PC-3 (cell line): ENCODE results near the gene PTTG2. TPM values are rescaled to one million over a fixed set of nuclear protein-coding genes. Genes with fewer than 3 reads are reported as not detected.

ENCODE experiments used
- ATAC-seq: fragments of 200-7000 bp; cut with Tn5 transposase; 2 replicates; pipeline ENCODE4 v1.9.1; 2020; ENCODE audit warnings: mild to moderate bottlenecking, moderate library complexity
- BruUV-seq: library from RNA; stranded (reverse); fragments of 400-500 nt; replicated peaks from 2 replicates; lab custom pipeline; 2021; lab: Mats Ljungman, UMichigan
- CTCF ChIA-PET: fragments of 300-600 bp; sonication (Branson Sonifier 250); formaldehyde crosslinking; loops from one replicate; lab custom pipeline; 2022; ENCODE audit warnings: antibody characterized with exemption; lab: Charles Lee
- POLR2A ChIA-PET: fragments of 300-600 bp; sonication (Branson Sonifier 250); formaldehyde crosslinking; loops from one replicate; lab custom pipeline; 2022; ENCODE audit warnings: antibody characterized with exemption; ENCODE audit not compliant: unreplicated experiment; lab: Charles Lee
- DNase-seq: peaks from one replicate; pipeline ENCODE4 v3.0.0-alpha.2; 2015
- H2AFZ ChIP-seq: fragments of 300-600 bp; sonication (generic); 2 replicates; pipeline ENCODE4 v1.6.0; 2016; ENCODE audit warnings: antibody characterized with exemption, low read length
- H3F3A ChIP-seq: fragments of 300-600 bp; sonication (generic); one replicate; pipeline ENCODE4 v1.6.0; 2017; ENCODE audit warnings: antibody characterized with exemption, low read length, control low read depth, mild to moderate bottlenecking; ENCODE audit not compliant: unreplicated experiment
- H3K27ac ChIP-seq: fragments of 300-600 bp; sonication (generic); 2 replicates; pipeline ENCODE4 v1.5.1; 2016; ENCODE audit warnings: mild to moderate bottlenecking, low read length
- H3K27me3 ChIP-seq: fragments of 300-600 bp; sonication (generic); 2 replicates; pipeline ENCODE4 v1.6.1; 2016; ENCODE audit warnings: low read length, mixed read lengths
- H3K36me3 ChIP-seq: fragments of 300-600 bp; sonication (generic); 2 replicates; pipeline ENCODE4 v1.6.1; 2016; ENCODE audit warnings: low read depth, mixed run types, low read length, mixed read lengths
- H3K4me1 ChIP-seq: fragments of 300-600 bp; sonication (generic); 2 replicates; pipeline ENCODE4 v1.5.1; 2016; ENCODE audit warnings: low read length; ENCODE audit not compliant: insufficient read depth
- H3K4me2 ChIP-seq: fragments of 300-600 bp; sonication (generic); 2 replicates; pipeline ENCODE4 v1.6.0; 2016; ENCODE audit warnings: low read length
- H3K4me3 ChIP-seq: fragments of 300-600 bp; sonication (generic); 2 replicates; pipeline ENCODE4 v1.5.1; 2016; ENCODE audit warnings: mild to moderate bottlenecking, low read length, mixed read lengths
- H3K79me2 ChIP-seq: fragments of 300-600 bp; sonication (generic); 2 replicates; pipeline ENCODE4 v1.6.1; 2017; ENCODE audit warnings: low read length, mixed read lengths
- H3K9ac ChIP-seq: fragments of 300-600 bp; sonication (generic); 2 replicates; pipeline ENCODE4 v1.6.0; 2016; ENCODE audit warnings: mild to moderate bottlenecking, low read length
- H3K9me2 ChIP-seq: fragments of 300-600 bp; sonication (generic); replicated peaks from 2 replicates; pipeline ENCODE4 v1.6.1; 2016; ENCODE audit warnings: mixed run types, low read length, mixed read lengths
- H3K9me3 ChIP-seq: fragments of 300-600 bp; sonication (generic); 2 replicates; pipeline ENCODE4 v1.6.1; 2016; ENCODE audit warnings: low read length, mixed read lengths
- H4K20me1 ChIP-seq: fragments of 300-600 bp; sonication (generic); 2 replicates; pipeline ENCODE4 v1.6.1; 2016; ENCODE audit warnings: low read length, mixed read lengths
- EZH2 ChIP-seq: fragments of 300-600 bp; sonication (generic); IDR thresholded peaks from one replicate; pipeline ENCODE4 v1.6.1; 2017; ENCODE audit warnings: antibody characterized with exemption, mild to moderate bottlenecking, low read length; ENCODE audit not compliant: unreplicated experiment
- EZH2phosphoT487 ChIP-seq: fragments of 300-600 bp; sonication (generic); IDR thresholded peaks from 2 replicates; pipeline ENCODE4 v1.6.1; 2018; ENCODE audit warnings: mild to moderate bottlenecking, antibody characterized with exemption, low read length, borderline replicate concordance
- intact Hi-C: fragments of 100-400 bp; cut with micrococcal nuclease; formaldehyde crosslinking; loops from 2 replicates; pipeline ENCODE4 v1.9.0; 2023
- total RNA-seq: library from RNA; depleted of rRNA; stranded (reverse); fragments of >200 nt; gene quantifications from 2 replicates; pipeline ENCODE4 v1.2.3, GENCODE V29; 2014
- TF ChIP-seq, protein P1 (sequence below): fragments of 300-600 bp; sonication (generic); conservative IDR thresholded peaks from 2 replicates; pipeline ENCODE4 v1.5.1; 2017; ENCODE audit warnings: antibody characterized with exemption, low read depth, mild to moderate bottlenecking, low read length

The PTTG2 gene
- total RNA-seq, 1 experiment from 2014 or later = not detected

DNA sequence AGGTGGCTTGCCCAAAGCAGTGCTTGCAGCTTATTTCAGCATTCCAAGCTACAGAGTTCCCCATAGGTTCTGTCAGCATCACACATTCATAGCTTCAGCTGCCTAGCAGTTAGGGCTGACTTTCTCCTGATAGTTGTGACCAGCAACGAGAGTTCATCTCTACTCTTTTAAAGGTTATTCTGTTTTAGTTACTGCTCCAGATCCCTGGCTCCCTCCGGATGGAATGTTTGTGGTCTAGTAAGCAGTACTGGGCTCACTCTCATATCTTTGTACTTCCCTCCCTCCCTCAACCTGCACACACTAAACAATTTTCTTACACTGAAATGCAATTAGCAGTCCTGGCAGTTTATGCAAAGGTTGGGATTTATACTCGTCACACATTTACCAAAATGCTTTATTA, 43.9 kb downstream of the PTTG2 start:
- no peak overlapping the region for H3K9ac ChIP-seq
- H3K27ac ChIP-seq = no peak overlapping the region
- no peaks in the 10 kb centered on the region for H3K9me2 ChIP-seq
- ChIA-PET POLR2A (no interaction called here), CTCF (no interaction called here)
- intact Hi-C loops = no loop called here
- no peak overlapping the region for H2AFZ ChIP-seq
- no peaks in the 10 kb centered on the region for H3K27me3 ChIP-seq
- H4K20me1 ChIP-seq = no peaks in the 10 kb centered on the region
- H3K4me3 ChIP-seq = no peak overlapping the region
- no TSS peak for BruUV-seq
- no peaks in the 10 kb centered on the region for H3K9me3 ChIP-seq
- no peaks in the 10 kb centered on the region for H3K79me2 ChIP-seq
- 0 out of 2 replicates have a peak, but pooled peaks cover 8% of the 10 kb centered on the region for H3K4me1 ChIP-seq
- no peak overlapping the region for H3K4me2 ChIP-seq
- H3F3A ChIP-seq = no peaks in the 10 kb centered on the region
- DNase-seq (no peak), ATAC-seq (no peak)
- no peak for TF ChIP-seq EZH2phosphoT487
- TF ChIP-seq, protein P1, sequence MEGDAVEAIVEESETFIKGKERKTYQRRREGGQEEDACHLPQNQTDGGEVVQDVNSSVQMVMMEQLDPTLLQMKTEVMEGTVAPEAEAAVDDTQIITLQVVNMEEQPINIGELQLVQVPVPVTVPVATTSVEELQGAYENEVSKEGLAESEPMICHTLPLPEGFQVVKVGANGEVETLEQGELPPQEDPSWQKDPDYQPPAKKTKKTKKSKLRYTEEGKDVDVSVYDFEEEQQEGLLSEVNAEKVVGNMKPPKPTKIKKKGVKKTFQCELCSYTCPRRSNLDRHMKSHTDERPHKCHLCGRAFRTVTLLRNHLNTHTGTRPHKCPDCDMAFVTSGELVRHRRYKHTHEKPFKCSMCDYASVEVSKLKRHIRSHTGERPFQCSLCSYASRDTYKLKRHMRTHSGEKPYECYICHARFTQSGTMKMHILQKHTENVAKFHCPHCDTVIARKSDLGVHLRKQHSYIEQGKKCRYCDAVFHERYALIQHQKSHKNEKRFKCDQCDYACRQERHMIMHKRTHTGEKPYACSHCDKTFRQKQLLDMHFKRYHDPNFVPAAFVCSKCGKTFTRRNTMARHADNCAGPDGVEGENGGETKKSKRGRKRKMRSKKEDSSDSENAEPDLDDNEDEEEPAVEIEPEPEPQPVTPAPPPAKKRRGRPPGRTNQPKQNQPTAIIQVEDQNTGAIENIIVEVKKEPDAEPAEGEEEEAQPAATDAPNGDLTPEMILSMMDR = no peak
- no peak for TF ChIP-seq EZH2
- H3K36me3 ChIP-seq = no peaks in the 10 kb centered on the region

DNA sequence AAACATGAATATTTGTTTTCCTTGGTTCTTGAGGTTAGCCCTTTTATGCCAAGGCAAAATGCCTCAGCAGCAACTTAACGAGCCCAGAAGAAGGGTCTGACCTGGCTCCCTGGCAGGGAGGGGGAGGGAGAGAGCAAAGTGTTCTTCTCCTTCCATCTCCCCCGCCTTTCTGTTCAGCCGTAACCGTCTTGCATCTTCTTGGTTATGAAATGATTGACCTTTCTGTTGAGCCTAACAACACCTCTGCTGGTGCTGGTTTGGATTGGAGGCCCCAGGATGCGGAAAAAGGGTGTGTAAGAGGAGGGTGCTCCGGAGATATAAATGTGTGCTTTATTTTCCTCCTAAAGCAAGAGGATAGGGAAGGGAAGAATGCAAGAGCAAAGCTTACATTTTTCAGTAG, 44.7 kb downstream of the PTTG2 start:
- H3K4me3 ChIP-seq = no peak overlapping the region
- no peaks in the 10 kb centered on the region for H3K9me2 ChIP-seq
- H3K9me3 ChIP-seq = no peaks in the 10 kb centered on the region
- no peaks in the 10 kb centered on the region for H3K27me3 ChIP-seq
- H3K4me1 ChIP-seq = 0 out of 2 replicates have a peak, but pooled peaks cover 8% of the 10 kb centered on the region
- H3K9ac ChIP-seq = no peak overlapping the region
- ATAC-seq = no peak
- POLR2A ChIA-PET = no interaction called here
- CTCF ChIA-PET = no interaction called here
- H4K20me1 ChIP-seq = no peaks in the 10 kb centered on the region
- no TSS peak for BruUV-seq
- H3K27ac ChIP-seq = no peak overlapping the region
- no peak overlapping the region for H2AFZ ChIP-seq
- H3K36me3 ChIP-seq = no peaks in the 10 kb centered on the region
- TF ChIP-seq, protein P1 = no peak
- TF ChIP-seq EZH2 (no peak), EZH2phosphoT487 (no peak)
- H3K79me2 ChIP-seq = no peaks in the 10 kb centered on the region
- no peak for DNase-seq
- H3K4me2 ChIP-seq = no peak overlapping the region
- intact Hi-C loops = no loop called here
- H3F3A ChIP-seq = no peaks in the 10 kb centered on the region

DNA sequence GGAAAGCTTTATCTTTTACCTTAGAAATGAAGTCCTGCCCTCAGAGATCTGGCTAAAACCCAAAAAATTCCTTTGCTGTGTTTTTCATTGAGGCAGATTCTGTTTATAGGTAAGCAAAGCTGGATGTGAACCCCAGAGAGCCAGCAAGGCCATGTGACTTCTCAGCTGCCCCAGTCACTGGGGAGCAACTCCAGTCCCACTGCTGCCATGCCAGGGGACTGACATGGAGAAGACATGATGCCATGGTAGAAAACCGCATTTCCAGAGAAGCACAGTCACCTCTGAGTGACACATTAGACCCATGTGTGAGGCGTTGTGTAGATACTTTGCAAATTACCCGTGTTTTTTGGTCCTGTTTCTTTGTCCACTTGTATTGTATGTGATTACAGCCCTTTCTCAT, 45.4 kb downstream of the PTTG2 start:
- ChIA-PET CTCF (no interaction called here), POLR2A (no interaction called here)
- no TSS peak for BruUV-seq
- Histone ChIP-seq H3K79me2 (no peaks in the 10 kb centered on the region), H3K4me3 (no peak overlapping the region), H3K27ac (no peak overlapping the region), H3K9me3 (no peaks in the 10 kb centered on the region), H3K4me1 (0 out of 2 replicates have a peak, but pooled peaks cover 8% of the 10 kb centered on the region), H4K20me1 (no peaks in the 10 kb centered on the region), H3K36me3 (no peaks in the 10 kb centered on the region), H3K9me2 (no peaks in the 10 kb centered on the region), H3K27me3 (no peaks in the 10 kb centered on the region), H3K9ac (no peak overlapping the region), H3F3A (no peaks in the 10 kb centered on the region), H3K4me2 (no peak overlapping the region), H2AFZ (no peak overlapping the region)
- ATAC-seq (no peak), DNase-seq (no peak)
- TF ChIP-seq, protein P1 = no peak
- TF ChIP-seq EZH2phosphoT487 (no peak), EZH2 (no peak)
- intact Hi-C loops = no loop called here
